RWPE2 (cell line): ENCODE measurements around the gene LUM.

ENCODE experiments used
- ATAC-seq: fragments of 200-7000 bp; cut with Tn5 transposase; 3 replicates; pipeline ENCODE4 v1.9.1; 2021; ENCODE audit warnings: low read depth
- DNase-seq: peaks from one replicate; pipeline ENCODE4 v3.0.0-alpha.2; 2020; ENCODE audit warnings: low spot score
- H3K27ac ChIP-seq: fragments of 450-650 bp; 2 replicates; pipeline ENCODE4 v1.5.1; 2017; ENCODE audit warnings: mild to moderate bottlenecking; ENCODE audit not compliant: poor library complexity, severe bottlenecking
- H3K27me3 ChIP-seq: fragments of 250-450 bp; sonication (Bioruptor Pico); 2 replicates; pipeline ENCODE4 v1.5.1; 2021; ENCODE audit warnings: mild to moderate bottlenecking, moderate library complexity; ENCODE audit not compliant: insufficient read depth, poor library complexity, severe bottlenecking
- H3K36me3 ChIP-seq: fragments of 250-450 bp; sonication (Bioruptor Pico); 2 replicates; pipeline ENCODE4 v1.5.1; 2020; ENCODE audit warnings: low read depth, mild to moderate bottlenecking, moderate library complexity
- H3K4me1 ChIP-seq: fragments of 250-450 bp; sonication (Bioruptor Pico); 2 replicates; pipeline ENCODE4 v1.5.1; 2021; ENCODE audit warnings: mild to moderate bottlenecking, moderate library complexity; ENCODE audit not compliant: insufficient read depth, poor library complexity, severe bottlenecking
- H3K4me3 ChIP-seq: fragments of 250-450 bp; sonication (Bioruptor Pico); 2 replicates; pipeline ENCODE4 v1.5.1; 2021; ENCODE audit warnings: mild to moderate bottlenecking, moderate library complexity; ENCODE audit not compliant: severe bottlenecking
- H3K9me3 ChIP-seq: fragments of 250-450 bp; sonication (Bioruptor Pico); 2 replicates; pipeline ENCODE4 v1.5.1; 2021; ENCODE audit warnings: mild to moderate bottlenecking, moderate library complexity; ENCODE audit not compliant: severe bottlenecking
- TF ChIP-seq, protein P1 (sequence below): fragments of 450-650 bp; IDR thresholded peaks from one replicate; pipeline ENCODE4 v1.5.1; 2017; ENCODE audit warnings: mild to moderate bottlenecking, moderate library complexity; ENCODE audit not compliant: poor library complexity, severe bottlenecking

The LUM gene

DNA sequence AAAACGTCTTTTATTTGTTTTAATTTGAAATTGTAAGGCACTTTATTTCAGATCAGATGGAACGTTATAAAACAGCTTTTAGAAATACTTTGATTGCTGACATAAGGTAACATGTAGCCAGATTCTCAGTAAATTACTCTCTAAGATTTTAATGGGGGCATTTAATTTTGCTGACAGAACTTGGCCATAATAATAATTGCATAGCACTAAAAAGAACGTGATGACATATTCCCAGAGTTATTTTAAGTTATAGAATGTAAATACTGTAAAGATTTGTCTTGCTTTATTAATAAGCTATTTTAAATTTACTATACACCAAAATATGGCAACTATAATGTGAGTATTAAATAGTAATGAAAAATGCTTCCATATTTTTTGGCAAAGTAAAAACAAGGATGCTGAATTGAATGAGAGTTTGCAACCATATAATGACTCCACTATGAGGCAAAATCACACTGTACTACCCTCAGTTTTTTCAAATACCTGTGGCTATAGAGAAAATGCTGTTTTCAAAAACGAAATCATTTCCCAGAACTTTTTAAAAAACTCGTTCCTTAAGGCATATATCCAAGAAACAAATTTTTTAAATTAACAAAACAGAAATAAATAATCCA lies 876 bp downstream of the LUM start:
- H3K27ac ChIP-seq: no peak overlapping the region

DNA sequence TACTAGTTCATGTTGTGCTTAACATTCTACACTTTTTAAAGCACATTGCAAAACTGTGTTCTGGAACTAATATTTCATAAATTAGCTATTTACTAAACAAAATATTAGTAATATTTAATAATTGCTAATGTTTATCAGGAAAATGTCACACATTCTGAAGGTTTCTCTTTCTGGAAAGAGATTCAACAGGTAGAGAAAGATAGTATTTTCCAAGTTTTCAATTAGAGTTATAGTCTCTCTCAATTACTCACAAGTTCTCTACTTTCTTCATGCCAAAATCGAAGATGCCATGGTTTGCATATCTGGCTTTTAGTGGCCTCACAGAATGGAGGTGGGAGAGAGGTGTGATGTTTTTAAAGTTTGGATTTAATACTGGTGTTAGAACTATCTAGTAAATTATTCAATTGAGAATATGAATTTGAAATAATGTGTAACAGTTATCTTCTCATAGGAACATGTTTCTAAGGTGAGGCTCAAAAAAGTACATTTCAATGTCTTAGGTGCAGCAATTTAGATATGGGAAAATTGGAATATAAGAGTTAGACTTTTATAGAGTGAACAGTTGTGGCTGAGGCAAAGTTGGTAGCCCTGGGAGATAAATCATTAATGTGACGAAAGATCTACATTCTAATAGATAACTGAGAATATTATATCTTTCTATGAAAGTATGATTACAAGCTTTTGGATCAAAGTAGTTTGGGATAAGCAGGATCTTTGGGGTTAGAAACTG lies 1.5 kb downstream of the LUM start:
- TF ChIP-seq, protein P1, sequence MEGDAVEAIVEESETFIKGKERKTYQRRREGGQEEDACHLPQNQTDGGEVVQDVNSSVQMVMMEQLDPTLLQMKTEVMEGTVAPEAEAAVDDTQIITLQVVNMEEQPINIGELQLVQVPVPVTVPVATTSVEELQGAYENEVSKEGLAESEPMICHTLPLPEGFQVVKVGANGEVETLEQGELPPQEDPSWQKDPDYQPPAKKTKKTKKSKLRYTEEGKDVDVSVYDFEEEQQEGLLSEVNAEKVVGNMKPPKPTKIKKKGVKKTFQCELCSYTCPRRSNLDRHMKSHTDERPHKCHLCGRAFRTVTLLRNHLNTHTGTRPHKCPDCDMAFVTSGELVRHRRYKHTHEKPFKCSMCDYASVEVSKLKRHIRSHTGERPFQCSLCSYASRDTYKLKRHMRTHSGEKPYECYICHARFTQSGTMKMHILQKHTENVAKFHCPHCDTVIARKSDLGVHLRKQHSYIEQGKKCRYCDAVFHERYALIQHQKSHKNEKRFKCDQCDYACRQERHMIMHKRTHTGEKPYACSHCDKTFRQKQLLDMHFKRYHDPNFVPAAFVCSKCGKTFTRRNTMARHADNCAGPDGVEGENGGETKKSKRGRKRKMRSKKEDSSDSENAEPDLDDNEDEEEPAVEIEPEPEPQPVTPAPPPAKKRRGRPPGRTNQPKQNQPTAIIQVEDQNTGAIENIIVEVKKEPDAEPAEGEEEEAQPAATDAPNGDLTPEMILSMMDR: no peak
- no peaks in the 10 kb centered on the region for H3K27me3 ChIP-seq
- no peak overlapping the region for H3K27ac ChIP-seq
- H3K36me3 ChIP-seq: no peaks in the 10 kb centered on the region
- H3K4me3 ChIP-seq: no peak overlapping the region
- DNase-seq: no peak
- H3K9me3 ChIP-seq: no peaks in the 10 kb centered on the region
- no peak for ATAC-seq
- H3K4me1 ChIP-seq: no peaks in the 10 kb centered on the region

More for the DNA sequence above, 876 bp downstream of the LUM start:
- H3K4me1 ChIP-seq: no peaks in the 10 kb centered on the region
- no peaks in the 10 kb centered on the region for H3K36me3 ChIP-seq
- no peak for ATAC-seq
- no peak overlapping the region for H3K4me3 ChIP-seq
- no peaks in the 10 kb centered on the region for H3K27me3 ChIP-seq
- no peaks in the 10 kb centered on the region for H3K9me3 ChIP-seq
- no peak for DNase-seq
- TF ChIP-seq, protein P1: no peak

DNA sequence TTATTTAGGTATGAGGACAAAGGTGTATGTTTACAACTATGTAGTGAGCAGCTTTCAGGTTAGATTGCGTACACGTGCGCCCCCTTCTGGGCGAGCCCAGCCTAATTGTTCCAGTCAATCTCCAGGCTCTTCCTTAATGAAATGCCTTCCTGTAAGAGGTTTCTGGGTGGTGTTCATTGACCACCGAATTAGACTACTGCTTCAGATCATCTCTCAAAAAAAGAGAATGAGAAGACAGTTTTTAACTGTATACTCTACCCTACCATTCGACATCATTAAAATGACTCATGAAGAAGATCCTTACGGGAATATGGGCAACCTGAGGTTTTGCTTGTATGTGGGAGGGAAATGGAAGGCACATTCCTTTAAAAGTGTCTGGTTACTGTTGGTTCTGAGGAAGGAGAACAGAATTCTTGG lies 2.1 kb downstream of the LUM start:
- Histone ChIP-seq H3K27me3 (no peaks in the 10 kb centered on the region), H3K36me3 (no peaks in the 10 kb centered on the region), H3K4me1 (no peaks in the 10 kb centered on the region), H3K4me3 (no peak overlapping the region), H3K27ac (no peak overlapping the region), H3K9me3 (no peaks in the 10 kb centered on the region)
- ATAC-seq (peak; percentile 63; the same call in 2 of the 3 replicates), DNase-seq (no peak)
- TF ChIP-seq, protein P1: peak; percentile 79

DNA sequence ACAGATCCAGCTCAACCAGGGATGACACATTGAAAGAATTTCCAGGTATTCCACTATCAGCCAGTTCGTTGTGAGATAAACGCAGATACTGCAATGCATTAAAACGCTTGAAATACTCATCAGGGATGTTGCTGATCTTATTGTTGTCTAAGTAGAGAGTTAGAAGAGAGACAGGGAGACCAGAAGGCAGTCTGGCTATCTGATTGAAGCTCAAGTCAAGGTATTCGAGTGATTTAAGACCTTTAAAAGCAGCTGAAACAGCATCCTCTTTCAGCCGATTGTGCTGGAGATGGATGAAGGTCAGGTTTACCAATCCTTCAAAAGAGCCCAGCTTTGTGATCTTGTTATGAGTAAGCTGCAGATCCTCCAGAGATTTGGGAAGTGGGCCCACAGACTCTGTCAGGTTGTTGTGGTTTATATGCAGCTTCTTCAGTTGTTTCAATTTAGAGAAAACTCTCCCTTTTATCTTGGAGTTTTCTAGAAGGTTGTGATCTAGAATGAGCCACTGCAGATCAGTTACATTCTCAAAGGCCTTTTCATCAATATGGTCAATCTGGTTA lies 3.0 kb downstream of the LUM start:
- ATAC-seq: no peak
- H3K4me3 ChIP-seq: no peak overlapping the region
- H3K27ac ChIP-seq: no peak overlapping the region
- no peaks in the 10 kb centered on the region for H3K4me1 ChIP-seq
- no peak for DNase-seq
- H3K9me3 ChIP-seq: no peaks in the 10 kb centered on the region
- TF ChIP-seq, protein P1: no peak
- H3K27me3 ChIP-seq: no peaks in the 10 kb centered on the region
- no peaks in the 10 kb centered on the region for H3K36me3 ChIP-seq

DNA sequence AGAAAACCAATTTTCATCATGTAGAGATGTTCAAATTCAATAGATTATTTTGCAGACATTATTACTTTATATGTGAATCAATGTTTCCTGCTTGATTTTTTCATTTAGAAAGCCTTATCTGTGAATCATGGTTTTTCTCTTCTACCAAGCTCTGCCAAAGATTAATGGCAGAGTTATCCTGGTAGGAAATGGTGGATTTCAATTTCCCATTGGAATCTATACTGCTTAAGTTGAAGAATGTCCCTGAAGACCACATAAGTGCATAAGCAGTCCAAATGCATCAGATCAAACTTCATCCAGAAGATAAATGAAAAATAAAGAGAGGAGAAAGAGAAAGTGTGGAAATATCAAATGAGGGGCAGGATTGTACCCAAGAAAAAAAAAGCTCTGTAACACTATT lies 5.0 kb downstream of the LUM start:
- Histone ChIP-seq H3K4me1 (no peaks in the 10 kb centered on the region), H3K27me3 (no peaks in the 10 kb centered on the region), H3K36me3 (no peaks in the 10 kb centered on the region), H3K4me3 (no peak overlapping the region), H3K9me3 (no peaks in the 10 kb centered on the region), H3K27ac (no peak overlapping the region)
- TF ChIP-seq, protein P1: no peak
- ATAC-seq: no peak
- DNase-seq: no peak
